G401.6 (cell line): ENCODE results near the gene CAMTA1.
A peak's percentile ranks its signal among the peaks of the same experiment; 100 is the strongest.

Experiments
- FAIRE-seq: peaks from 2 replicates; lab custom pipeline; 2012; peaks lifted over from hg19 to GRCh38; lab: Jason Lieb, UNC

Gene CAMTA1

GRCh38 chr1:6779089-6779805 is 6.0 kb upstream of the CAMTA1 start:
- no peak for FAIRE-seq

DNA sequence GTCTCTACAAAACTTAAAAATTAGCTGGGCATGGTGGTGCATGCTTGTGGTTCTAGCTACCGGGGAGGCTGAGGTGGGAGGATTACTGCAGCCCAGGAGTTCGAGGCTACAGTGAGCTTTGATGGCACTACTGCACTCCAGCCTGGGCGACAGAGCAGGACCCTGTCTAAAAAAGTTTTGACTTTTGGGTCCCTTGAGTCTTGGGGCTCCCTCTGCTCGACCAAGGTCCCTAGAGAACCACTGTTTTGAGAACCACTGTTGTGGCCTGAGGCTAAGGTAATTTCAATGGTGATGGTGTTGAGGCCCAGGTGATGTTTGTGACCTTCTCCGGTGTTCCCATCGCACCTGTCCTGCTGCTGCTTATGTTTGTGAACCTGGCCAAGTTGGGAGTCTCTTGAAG is 3.1 kb upstream of the CAMTA1 start:
- no peak for FAIRE-seq

- no peak for FAIRE-seq
Measured at GRCh38 chr1:6783221-6783620, 2.0 kb upstream of the CAMTA1 start.

DNA sequence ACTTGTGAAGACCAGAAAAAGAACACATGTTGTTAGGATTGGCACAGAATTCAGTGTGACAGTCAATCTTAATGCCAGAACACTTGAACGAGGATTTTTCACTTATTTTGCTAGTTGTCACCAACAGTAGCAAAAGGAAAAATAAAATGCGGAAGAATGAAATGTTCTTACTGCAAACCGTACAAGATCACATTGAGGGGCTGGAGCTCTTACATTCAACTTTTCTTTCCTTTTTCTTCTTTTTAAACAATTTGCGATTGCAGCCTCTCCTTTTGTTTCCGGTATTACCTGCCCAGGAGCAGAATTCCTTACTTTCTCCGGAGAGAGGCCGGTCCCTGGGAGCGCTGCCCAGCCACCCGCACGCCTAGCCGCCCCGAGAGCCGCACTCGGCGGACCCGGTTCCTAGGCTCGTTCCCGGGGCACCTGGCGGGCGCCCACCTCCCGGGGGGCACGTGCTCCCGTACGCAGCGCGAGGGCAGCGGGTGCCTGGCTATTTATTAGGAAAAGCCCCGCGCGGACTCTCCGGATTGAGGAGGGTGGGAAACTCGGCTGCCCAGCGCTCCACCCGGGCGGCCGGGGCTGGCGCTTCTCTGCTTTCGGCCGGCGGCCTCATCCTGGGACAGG is 1.2 kb upstream of the CAMTA1 start:
- no peak for FAIRE-seq

- FAIRE-seq: peak; percentile 99
Measured at GRCh38 chr1:6784560-6785317, 515 bp upstream of the CAMTA1 start.

GRCh38 chr1:6785728-6786505 is 663 bp downstream of the CAMTA1 start:
- no peak for FAIRE-seq

DNA sequence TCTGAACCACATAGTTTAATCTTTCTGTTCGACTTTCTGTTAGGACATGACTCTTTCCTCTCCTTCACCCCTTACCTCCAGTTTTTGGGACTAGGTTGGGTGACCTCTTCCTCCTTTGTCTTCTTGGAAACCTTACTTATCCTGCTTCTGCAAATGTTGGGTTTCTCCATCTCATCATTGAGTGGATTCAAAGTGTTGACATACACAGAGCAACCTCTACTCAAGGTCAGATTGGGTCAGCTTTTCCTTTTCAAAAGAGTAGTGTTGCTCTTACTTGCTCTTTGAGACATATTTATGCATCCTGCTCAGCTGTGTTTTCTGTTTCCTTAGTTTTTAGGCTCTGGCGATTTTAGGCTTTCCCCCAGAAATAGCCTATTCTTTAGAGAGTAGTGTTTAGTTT is 3.7 kb downstream of the CAMTA1 start:
- no peak for FAIRE-seq

GRCh38 chr1:6790146-6790545 is 4.9 kb downstream of the CAMTA1 start:
- no peak for FAIRE-seq

GRCh38 chr1:6794164-6794563 is 8.9 kb downstream of the CAMTA1 start:
- peak; percentile 95 for FAIRE-seq

DNA sequence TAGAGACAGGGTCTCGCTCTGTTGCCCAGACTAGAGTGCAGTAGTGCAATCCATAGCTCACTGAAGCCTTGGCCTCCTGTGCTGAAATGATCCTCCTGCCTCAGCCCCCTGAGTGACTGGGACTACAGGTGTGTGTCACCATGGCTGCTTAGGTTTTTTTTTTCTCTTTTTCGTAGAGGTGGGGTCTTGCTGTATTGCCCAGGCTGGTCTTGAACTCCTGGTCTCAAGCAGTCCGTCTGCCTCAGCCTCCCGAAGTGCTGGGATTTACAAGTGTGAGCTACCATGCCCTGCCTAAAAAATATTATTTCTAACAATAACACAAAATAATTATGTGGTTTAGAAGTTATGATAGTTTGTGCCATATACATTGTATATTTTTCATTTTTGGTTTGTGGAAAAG is 9.9 kb downstream of the CAMTA1 start:
- no peak for FAIRE-seq

DNA sequence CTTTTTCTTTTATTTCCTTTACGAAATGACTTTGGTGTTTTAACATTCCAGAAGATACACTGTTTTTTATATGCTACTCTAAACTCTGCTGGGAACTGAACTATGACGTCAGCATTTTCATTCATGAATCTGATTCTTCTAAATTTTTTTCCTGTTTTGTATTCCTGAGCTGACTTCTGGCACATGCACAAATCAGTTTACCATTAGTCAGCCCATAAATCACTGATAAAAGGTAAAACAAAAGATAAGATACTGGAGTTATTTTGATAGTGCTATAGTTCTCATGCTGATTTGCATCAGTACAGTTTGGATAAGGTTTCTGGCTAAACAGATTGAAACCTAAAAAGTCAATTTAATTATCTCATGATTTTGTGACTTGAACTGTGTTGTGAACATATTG is 10.4 kb downstream of the CAMTA1 start:
- no peak for FAIRE-seq

DNA sequence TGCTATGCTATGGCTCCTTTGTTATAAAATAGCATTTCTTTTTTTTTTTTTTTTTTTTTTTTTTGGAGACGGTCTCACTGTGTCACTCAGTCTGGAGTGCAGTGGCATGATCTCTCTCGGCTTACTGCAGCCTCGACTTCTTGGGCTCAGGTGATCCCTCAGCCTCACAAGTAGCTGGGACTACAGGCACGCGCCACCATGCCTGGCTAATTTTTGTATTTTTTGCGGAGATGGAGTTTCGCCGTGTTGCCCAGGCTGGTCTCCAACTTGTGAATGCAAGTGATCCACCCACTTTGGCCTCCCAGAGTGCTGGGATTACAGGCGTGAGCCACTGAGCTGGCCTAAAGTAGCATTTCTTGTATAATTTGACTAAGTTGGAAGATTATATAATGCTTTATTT is 10.8 kb downstream of the CAMTA1 start:
- no peak for FAIRE-seq

DNA sequence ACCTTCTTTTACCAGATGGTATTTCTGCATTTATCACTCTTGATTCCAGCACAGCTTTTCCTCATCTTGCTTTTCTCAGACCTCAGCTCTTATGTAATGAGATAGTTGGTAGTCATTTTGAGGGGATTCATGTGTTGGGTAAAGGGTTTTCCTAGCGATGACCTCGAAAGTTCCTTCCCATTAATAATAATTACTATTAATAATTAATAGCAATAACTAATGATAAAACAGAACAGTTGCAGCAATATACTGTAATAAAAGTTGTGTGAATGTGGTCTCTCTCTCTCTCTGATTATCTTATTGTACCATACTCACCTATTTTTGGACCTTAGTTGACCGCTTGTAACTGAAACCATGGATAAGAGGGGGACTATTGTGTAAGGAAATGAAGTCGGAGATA is 14.2 kb downstream of the CAMTA1 start:
- no peak for FAIRE-seq

DNA sequence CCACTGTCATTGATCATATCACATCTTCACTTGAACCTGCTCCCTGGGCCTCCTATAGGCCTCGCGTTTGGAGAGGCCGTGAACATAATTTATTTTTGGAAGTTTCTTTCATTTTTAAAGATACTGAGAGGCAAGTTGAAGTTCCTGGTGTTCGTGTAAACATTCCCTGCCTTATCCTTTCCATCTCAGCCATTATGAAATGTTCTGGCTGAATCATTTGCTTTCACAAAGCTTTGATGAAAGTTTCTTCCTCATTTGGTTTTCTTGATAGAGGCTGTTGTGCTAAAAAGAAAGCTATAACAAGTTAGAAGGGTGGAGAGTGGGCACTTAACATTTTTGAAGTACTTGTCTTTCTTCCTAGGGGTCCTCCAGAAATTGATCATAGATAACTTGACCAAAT is 15.5 kb downstream of the CAMTA1 start:
- FAIRE-seq: no peak

GRCh38 chr1:6801199-6801598 is 15.9 kb downstream of the CAMTA1 start:
- FAIRE-seq: no peak

DNA sequence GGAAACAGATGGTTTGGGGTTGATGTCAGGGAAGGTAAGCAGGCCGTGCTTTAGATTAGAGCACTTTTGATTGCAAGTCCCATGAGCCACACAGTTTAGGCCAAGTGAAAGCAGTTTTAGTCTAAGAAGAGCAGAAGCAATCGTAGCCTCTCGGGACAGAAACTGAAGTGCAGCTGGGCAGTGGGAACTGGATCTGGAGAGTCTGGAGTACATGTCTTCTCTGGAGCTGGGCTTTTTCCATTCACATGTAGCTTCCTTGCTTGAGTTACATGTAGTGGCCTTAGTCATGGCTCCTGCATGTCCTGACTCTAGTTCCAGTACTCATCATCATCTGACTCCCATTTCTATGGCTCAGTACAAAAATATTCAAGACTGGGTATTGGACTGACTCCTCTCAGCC is 16.7 kb downstream of the CAMTA1 start:
- no peak for FAIRE-seq

DNA sequence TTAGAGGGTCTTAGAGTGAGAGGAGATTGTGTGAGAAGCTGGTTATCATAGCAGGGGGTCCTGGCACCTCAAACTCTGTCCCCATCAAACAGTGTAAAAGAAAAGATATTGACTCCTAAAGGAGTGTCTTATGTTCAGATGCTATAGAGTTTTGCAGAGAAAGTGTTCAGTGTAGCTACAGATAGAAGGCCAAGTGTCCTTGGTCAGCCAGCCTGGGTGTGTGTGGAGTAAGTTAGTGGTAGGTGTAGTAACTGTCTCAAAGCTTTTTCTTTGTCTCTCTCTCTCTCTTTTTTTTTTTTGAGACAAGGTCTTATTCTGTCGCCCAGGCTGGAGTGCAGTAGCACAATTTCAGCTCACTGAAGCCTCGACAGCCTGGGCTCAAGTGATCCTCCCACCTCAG is 17.2 kb downstream of the CAMTA1 start:
- FAIRE-seq: no peak

DNA sequence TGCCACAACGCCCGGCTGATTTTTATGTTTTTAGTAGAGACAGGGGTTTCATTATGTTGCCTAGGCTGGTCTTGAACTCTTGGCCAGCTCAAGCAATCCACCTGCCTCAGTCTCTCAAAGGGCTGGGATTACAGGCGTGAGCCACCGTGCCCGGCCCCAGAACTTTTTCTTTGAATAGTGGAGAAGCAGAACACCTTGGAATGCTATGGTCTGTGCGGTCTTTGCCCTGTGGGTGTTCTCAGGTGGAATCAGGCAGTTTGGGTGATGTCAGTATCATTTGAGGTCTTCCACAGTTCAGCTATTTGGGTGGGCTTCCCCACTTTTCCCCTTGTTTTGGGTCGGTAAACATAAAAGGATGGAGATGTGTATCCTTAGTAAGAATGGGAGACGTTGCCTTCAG is 17.6 kb downstream of the CAMTA1 start:
- no peak for FAIRE-seq

GRCh38 chr1:6803357-6803756 is 18.1 kb downstream of the CAMTA1 start:
- FAIRE-seq: no peak

GRCh38 chr1:6805004-6805416 is 19.8 kb downstream of the CAMTA1 start:
- no peak for FAIRE-seq

DNA sequence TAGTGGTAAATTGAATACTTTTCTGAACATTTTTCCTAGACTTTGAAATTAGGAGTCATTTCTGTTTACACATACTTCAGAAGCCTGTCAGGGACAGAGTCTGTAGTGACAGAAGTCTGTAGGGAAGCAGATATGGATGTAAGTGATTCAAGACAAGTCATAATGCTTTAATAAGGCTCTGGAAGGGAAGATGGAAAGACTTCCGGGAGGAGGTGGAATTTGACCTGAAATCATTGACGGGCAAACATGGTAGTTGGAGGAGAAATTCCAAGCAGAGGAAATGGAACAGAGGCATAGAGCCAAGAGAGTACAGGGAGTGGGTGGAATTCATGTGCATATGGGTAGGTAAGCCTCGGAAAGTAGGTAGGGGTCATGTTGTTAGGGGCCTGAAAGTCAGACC is 22.5 kb downstream of the CAMTA1 start:
- FAIRE-seq: no peak

- no peak for FAIRE-seq
Measured at GRCh38 chr1:6809461-6809860, 24.2 kb downstream of the CAMTA1 start.
